ENCODE measurements around the gene C2CD4A.

The C2CD4A gene

GRCh38 chr15:62106096-62106495, 39.3 kb downstream of the C2CD4A start:
- TF ChIP-seq CTCF (IDR thresholded peaks at IDR 0.05; ENCODE audit: borderline replicate concordance, control extremely low read depth, extremely low read depth, insufficient read depth, missing control alignments): no peak
- in situ Hi-C loops (cut with MboI; ENCODE audit: low sequenced_read_pairs, unreplicated experiment): no loop called here
- DNase-seq (ENCODE audit: low spot score): no peak

- in situ Hi-C loops (cut with MboI; ENCODE audit: low sequenced_read_pairs, unreplicated experiment): no loop called here
- no peak for TF ChIP-seq CTCF (IDR thresholded peaks at IDR 0.05; ENCODE audit: borderline replicate concordance, control extremely low read depth, extremely low read depth, insufficient read depth, missing control alignments)
- no peak for DNase-seq (ENCODE audit: low spot score)
Measured at GRCh38 chr15:62107571-62108121, 40.9 kb downstream of the C2CD4A start.

GRCh38 chr15:62108411-62108810, 41.6 kb downstream of the C2CD4A start:
- no peak for DNase-seq (ENCODE audit: low spot score)
- in situ Hi-C loops (cut with MboI; ENCODE audit: low sequenced_read_pairs, unreplicated experiment): no loop called here
- TF ChIP-seq CTCF (IDR thresholded peaks at IDR 0.05; ENCODE audit: borderline replicate concordance, control extremely low read depth, extremely low read depth, insufficient read depth, missing control alignments): no peak

GRCh38 chr15:62109437-62109836, 42.7 kb downstream of the C2CD4A start:
- no peak for TF ChIP-seq CTCF (IDR thresholded peaks at IDR 0.05; ENCODE audit: borderline replicate concordance, control extremely low read depth, extremely low read depth, insufficient read depth, missing control alignments)
- DNase-seq (ENCODE audit: low spot score): no peak
- in situ Hi-C loops (cut with MboI; ENCODE audit: low sequenced_read_pairs, unreplicated experiment): no loop called here

GRCh38 chr15:62109982-62110851, 43.4 kb downstream of the C2CD4A start:
- no peak for TF ChIP-seq CTCF (IDR thresholded peaks at IDR 0.05; ENCODE audit: borderline replicate concordance, control extremely low read depth, extremely low read depth, insufficient read depth, missing control alignments)
- in situ Hi-C loops (cut with MboI; ENCODE audit: low sequenced_read_pairs, unreplicated experiment): no loop called here
- DNase-seq (ENCODE audit: low spot score): no peak

GRCh38 chr15:62112081-62112480, 45.3 kb downstream of the C2CD4A start:
- TF ChIP-seq CTCF (IDR thresholded peaks at IDR 0.05; ENCODE audit: borderline replicate concordance, control extremely low read depth, extremely low read depth, insufficient read depth, missing control alignments): no peak
- DNase-seq (ENCODE audit: low spot score): no peak
- in situ Hi-C loops (cut with MboI; ENCODE audit: low sequenced_read_pairs, unreplicated experiment): no loop called here

Measured in GM13976 (cell line).